ENCODE results near the gene HSD17B2.
A peak's percentile ranks its signal among the peaks of the same experiment; 100 is the strongest.
"Not testable (repeated sequence)": the region's sequence is repeated elsewhere in the genome, so short reads cannot be mapped to it uniquely, and the experiment has no call there.

HSD17B2 gene

GRCh38 chr16:82034981-82035612 is at the start of gene HSD17B2:
TSS of gene HSD17B2 (plus strand) at chr16:82035253. CDS start at chr16:82035425, 172 bp downstream.
- no peak for DNase-seq

- DNase-seq: no peak
Measured at GRCh38 chr16:81987121-81987520, 47.9 kb upstream of the HSD17B2 start.

- DNase-seq: no peak
Measured at GRCh38 chr16:81987706-81988105, 47.3 kb upstream of the HSD17B2 start.

- DNase-seq: no peak
Measured at GRCh38 chr16:81992859-81993258, 42.2 kb upstream of the HSD17B2 start.

- DNase-seq: no peak
Measured at GRCh38 chr16:81994485-81994884, 40.6 kb upstream of the HSD17B2 start.

GRCh38 chr16:81995651-81996050 is 39.4 kb upstream of the HSD17B2 start:
- DNase-seq: no peak

GRCh38 chr16:81996664-81997509 is 38.2 kb upstream of the HSD17B2 start:
- DNase-seq: no peak

GRCh38 chr16:81997738-81998137 is 37.3 kb upstream of the HSD17B2 start:
- DNase-seq: no peak

- no peak for DNase-seq
Measured at GRCh38 chr16:82002831-82003230, 32.2 kb upstream of the HSD17B2 start.

- no peak for DNase-seq
Measured at GRCh38 chr16:82004601-82005000, 30.5 kb upstream of the HSD17B2 start.

- no peak for DNase-seq
Measured at GRCh38 chr16:82005027-82005830, 29.8 kb upstream of the HSD17B2 start.

GRCh38 chr16:82006036-82006435 is 29.0 kb upstream of the HSD17B2 start:
- no peak for DNase-seq

- no peak for DNase-seq
Measured at GRCh38 chr16:82007189-82007588, 27.9 kb upstream of the HSD17B2 start.

- DNase-seq: no peak
Measured at GRCh38 chr16:82008957-82009592, 26.0 kb upstream of the HSD17B2 start.

GRCh38 chr16:82009789-82010188 is 25.3 kb upstream of the HSD17B2 start:
- not testable (repeated sequence) for DNase-seq

- DNase-seq: no peak
Measured at GRCh38 chr16:82010649-82011048, 24.4 kb upstream of the HSD17B2 start.

- peak; percentile 75 for DNase-seq
Measured at GRCh38 chr16:82011199-82011641, 23.8 kb upstream of the HSD17B2 start, which contains the start of gene SDR42E1. TSS of gene SDR42E1 (minus strand) at chr16:82011470. CDS start at chr16:82000858, 10,612 bp downstream.

GRCh38 chr16:82013139-82013538 is 21.9 kb upstream of the HSD17B2 start:
- DNase-seq: no peak

- DNase-seq: no peak
Measured at GRCh38 chr16:82016263-82016662, 18.8 kb upstream of the HSD17B2 start.

- DNase-seq: no peak
Measured at GRCh38 chr16:82016964-82017363, 18.1 kb upstream of the HSD17B2 start.

- DNase-seq: no peak
Measured at GRCh38 chr16:82017911-82018568, 17.0 kb upstream of the HSD17B2 start.

GRCh38 chr16:82019535-82019934 is 15.5 kb upstream of the HSD17B2 start:
- no peak for DNase-seq
